ENCODE results near the gene KRT2.

KRT2 gene

DNA sequence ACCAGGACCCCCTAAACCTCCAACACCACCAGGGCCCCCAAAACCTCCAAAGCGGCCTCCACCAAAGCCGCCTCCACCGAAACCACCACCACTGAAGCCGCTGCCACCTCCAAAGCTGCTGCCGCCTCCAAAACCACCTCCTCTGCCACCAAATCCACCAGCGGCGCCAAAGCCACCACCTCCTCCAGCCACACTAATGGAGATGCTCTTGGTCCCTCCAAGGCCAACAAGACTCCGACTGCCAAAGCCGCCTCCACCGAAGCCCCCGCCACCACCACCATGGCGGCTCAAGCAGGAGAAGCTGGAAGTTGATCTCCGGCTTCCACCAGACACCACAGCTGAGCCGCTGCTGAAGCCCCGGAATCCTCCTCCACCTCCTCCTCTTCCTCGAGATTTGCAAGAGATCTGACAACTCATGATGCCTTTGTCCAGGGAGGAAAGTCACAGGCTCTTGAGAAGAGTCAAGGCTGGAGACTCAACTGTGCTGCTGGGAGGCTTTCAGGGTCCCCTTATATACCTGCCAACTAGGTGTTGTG lies at the start of gene KRT2:
Gene KRT2, minus strand, starts transcription at position 486 of the 536 bp plus-strand sequence. Its CDS starts 69 bp downstream, at position 417.
- DNase-seq, result no peak

DNA sequence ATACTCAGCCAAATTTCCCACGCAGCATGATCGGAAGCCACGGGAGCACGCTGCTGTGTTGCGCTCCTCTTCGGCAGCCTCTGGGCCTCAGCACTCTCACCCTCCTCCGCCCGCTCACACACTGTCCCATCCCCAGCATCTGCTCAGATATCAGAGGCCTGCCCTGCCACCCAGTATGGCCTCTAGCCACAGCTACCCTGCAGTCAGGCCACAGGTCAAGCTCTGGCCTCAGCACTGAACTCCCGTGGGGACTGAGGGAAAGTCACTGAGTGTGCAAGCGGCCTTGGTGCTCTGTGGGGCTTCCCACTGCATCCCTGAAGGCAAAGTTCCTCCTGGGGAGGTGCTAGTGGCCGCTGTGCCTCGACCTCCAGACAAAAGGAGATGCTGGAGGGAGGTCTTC lies 49.3 kb upstream of the KRT2 start:
- no peak for DNase-seq

DNA sequence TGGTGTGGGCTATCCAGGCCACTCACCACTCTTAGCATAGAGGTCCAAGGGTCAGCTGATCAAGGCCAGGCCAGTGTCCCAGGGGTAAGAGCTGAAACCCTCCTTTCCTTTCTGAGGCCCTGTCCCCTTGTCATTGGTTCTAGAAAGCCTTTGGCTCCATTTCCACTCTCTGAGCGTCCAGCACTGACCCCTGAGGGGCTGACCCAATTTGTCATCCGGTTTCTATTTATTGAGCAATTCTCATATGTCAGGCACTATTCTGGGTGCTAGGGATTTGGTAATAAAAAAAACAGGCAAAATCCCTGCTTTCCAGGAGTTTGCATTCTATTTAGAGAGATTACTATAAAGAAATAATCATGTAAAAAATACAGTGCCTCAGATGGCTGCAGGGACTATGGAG lies 47.9 kb upstream of the KRT2 start:
- DNase-seq, result no peak

DNA sequence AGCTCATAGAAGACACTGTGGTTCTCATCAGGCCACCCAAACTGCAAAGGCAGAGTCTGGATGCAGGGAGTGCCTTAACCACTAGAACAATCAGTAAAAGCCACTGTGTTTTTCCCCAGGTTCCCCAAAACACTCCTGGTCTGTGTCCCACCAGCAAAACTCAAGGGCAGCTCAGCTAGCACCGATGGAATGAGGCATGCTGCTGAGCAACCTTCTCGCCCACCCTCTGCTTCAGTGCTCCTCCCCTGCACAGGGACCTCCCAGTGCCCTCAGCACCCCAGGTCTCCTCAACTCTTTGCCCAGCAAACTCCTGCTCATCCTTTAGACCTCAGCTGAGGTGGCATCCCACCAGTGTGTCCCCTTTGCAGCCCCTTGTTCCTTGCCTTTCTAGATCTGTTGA lies 47.4 kb upstream of the KRT2 start:
- no peak for DNase-seq

DNA sequence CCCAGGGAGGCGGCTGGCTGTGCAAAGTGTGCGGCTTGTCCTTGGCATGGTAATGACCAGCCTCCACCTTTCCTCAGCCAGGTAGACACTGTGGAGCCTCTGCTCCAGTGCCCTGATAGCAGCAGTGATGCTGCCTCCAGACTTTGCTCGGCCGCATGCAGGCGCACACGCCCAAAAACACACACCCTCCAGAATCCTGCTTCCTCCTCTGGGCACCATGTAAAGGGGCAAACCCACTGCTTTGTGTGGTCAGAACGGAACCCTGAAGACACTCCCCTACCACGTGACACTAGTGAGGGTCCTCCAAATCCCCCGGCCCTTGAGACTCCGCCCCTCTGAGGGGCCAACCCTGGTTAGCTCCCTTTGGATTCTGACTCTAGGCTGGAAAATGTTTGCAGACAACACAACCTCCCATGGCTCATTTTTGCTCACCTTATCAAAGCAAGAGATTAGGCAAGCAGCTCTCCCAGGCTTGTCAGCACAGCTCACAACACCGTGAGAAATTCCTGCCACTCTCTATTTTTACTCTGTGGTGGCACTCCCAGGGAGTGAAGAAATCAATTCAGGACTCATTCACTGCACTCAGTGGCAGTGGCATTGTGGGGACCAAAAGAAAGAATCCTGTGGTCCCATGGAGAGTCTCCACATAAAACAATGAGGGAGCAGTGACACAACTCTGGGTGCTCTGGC lies 46.8 kb upstream of the KRT2 start:
- no peak for DNase-seq

DNA sequence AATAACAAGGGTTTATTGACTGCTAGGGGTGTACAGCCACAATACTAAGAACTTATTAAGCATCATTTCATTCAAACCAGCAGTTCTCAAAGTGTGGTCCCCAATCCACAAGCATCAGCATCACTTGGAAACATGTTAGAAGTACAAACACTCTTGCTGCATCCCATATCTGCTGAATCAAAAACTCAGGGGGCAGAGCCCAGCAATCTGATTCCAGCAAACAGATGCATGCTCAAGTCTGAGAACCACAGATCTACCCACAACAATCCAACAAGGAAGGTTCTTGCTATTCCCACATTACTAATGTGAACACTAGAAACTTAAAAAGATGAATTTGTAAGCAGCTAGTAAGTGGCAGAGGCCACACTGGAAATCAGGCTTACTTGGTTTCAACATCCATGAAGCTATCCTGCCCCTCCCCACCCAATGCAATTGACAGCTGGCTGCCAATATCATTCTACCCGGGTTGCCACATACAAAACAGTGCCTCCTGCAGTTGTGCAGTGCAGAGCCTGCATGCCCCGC lies 45.1 kb upstream of the KRT2 start:
- DNase-seq, result no peak

DNA sequence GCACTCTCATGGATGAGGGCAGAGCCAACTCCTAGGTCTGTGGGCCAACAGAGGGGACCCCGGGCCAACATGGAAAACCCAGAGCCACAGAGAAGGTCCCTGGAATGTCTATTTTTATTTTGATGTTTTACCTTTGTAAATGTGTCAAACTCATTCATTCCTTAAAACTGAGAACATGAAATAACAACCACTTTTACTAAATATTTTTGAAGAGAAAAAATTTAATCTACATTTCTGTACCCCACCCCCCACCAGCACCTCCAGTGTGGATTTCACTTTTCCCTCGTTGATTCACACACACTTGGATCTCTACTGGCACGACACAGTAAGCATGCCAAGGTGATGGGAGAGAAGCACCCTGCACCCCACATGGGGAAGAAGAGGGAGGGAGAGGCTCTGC lies 44.6 kb upstream of the KRT2 start:
- no peak for DNase-seq

DNA sequence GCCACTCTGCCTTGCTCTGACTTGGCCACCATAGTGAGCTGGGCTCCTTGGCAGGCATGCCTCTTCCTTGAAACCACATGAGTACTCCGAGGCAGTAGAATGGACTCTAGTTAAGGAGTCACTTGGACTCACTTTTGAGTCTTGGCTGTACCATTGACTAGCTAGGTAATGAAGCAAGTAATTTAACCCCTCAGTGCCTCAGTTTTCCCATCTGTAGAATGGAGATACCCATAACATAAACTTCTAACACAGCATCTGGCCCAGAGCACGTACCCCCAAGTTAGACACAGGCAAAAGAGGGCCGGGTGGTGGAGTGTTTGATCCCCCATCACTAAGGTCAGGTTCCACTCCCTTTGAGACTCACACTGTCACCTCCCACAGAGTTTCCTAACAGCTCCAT lies 43.0 kb upstream of the KRT2 start:
- no peak for DNase-seq

DNA sequence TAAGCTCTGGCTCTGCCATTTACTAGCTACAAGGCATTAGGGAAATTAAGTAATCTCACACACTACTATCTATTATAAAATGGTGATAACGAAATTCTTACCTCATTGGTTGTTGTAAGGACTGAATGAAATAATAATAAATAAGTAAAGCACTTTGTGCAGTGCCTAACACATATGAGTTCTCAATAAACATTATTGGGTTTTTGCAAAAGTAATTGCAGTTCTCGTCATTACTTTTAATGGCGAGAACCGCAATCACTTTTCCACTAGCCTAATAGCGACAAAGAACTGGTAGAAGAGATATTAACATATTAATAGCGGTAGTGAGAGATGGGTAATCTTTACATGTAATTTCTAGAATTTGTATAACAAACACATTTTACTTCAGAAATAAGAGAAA lies 42.1 kb upstream of the KRT2 start:
- no peak for DNase-seq

DNA sequence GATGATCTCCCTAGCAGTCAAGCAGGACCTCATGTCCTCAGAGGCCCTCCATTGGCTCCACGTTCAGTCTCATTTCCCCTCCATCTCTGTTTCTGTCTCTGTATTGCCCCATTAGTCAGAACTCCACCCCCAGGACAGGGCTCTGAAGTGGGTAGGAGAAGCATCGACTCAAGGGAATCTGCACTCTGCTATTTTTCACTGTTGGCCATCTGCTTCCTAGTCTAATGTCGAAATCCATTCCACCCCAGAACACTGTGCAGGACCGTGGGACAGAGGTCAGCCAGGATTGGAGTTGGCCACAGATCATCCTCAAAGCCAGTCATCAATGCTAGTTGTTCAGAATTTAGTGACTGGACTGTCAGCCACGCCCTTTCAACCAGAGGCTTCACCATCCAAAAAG lies 41.2 kb upstream of the KRT2 start:
- no peak for DNase-seq

DNA sequence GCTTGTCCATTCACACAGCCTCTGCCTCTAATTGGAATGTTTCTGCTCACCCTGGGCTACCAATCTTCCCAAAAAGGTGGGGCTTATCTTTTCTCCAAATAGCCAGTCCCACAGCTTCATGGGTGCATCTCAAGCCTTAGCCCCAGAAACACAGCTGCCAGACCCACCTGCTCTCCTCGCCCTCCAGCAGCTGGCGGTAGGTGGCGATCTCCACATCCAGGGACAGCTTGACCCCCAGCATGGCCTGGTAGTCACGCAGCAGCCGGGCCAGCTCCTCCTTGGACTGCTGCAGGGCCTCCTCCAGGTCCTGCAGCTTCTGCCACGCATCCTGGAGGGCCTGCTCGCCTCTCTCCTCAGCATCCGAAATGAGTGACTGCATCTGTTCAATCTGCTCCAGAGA lies 40.2 kb upstream of the KRT2 start:
- no peak for DNase-seq

DNA sequence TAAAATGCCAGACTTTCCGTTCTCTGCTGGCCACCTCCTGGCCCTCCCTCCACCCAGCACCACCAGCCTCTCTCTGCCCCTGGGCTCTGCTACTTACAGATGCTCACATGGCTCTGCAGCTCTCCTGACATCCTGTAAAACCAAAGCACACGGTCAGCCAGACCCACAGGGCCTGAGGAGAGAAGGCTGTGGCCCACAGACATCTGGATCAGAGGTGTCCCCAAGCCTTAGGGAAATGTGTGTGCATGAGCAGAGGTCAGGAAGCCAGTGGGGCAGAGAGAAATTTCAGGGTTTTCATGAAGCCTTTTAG lies 39.8 kb upstream of the KRT2 start:
- DNase-seq, result no peak

DNA sequence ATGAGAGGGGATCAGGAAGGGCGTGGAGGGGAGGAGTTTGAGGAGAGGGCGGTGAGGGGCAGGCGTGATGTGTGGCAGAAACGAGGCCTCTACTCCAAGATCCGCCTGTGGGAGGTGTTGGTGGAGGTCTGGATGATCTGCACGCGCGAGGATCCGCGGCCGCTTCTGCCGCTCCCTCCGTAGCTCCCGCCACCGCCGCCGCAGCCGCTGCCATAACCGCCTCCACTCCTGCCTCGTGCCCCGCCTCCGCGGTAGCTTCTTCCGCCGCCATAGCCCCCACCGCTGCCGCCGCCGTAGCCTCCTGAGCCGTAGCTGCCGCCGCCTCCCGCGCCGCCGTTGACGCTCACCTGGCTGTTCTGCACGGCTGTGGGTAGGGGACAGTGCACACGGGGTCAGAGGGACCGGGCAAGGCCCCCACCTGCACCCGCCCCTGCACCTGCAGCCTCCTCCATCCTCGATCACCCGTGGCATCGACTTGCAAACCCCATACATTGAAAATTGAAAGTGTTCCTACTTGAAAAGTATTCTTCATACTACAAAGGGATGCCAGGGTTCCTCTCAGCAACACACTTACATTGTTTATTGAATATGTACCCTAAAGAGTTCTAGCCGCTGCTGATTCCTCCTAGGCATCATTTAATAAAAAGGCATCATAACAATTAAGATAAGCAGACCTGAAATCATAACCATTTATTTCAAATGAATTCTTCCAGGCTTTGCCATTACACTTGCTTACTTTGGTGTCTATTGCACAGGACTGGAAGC lies 39.2 kb upstream of the KRT2 start:
- DNase-seq, result no peak

DNA sequence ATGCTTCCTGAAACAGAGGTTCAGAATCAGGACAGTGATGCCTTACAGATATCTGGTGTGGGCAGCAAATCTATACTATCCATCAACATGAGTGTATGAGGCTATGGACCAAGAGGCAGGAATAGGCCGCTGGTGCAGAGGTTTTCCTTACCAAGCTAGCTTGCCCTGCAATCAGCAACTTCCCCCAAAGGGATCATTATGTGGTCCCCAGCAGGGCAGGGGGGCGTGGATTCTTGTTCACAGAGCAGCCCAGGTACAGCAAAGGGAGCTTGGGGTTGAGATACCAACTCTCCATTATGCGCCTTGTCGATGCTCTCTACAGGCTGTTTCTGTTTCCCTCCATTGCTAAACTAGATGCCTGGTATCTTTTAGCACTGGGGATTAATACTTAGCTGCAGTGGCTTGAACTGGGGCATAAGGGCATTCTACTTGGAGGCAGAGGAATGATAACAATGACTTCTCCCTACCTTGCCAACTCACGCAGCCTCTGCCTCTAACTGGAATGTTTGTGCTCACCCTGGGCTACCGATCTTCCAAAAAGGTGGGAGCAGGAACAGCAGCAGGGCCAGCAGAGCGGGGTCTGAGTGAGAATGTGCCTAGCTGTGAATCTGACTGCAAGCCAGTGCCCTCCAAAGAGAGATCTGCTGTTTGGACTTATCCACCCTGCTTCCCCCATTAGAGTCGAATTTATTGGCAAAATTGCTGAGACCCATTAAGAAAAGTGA lies 38.5 kb upstream of the KRT2 start:
- DNase-seq, result no peak

DNA sequence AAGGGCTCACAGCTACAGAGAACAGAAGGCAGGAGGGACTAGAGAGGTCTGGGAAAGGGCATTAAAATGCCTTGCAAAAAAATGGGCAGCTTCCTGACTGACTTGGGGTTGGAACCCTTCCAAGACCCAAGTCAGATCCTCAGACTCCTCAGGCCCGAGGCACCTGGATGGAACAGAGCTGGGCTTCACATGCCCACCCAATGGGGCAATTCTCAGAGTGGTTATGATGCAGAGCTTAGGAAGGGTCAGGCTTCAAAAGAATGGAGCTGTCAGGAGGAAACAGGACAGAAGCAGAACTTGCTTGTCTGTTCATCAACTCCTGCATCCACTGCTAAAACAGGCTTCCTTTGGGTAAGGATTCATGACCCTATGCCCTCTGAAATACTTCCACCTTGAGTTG lies 37.9 kb upstream of the KRT2 start:
- DNase-seq, result no peak

DNA sequence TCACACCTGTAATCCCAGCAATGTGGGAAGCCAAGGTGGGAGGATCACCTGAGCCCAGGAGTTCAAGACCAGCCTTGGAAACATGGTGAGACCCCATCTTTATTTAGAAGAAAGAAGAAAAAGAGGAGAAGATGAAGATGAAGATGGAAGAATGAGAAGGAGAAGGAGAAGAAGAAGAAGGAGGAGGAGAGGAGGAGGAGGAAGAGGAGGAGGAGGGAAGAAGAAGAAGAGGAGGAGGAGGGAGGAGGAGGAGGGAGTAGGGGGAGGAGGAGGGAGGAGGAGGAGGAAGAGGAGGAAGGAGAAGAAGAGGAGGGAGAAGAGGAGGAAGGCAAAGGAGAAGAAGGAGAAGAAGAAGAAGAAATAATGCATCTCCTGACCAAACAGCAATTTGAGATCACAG lies 37.2 kb upstream of the KRT2 start:
- DNase-seq, result no peak

DNA sequence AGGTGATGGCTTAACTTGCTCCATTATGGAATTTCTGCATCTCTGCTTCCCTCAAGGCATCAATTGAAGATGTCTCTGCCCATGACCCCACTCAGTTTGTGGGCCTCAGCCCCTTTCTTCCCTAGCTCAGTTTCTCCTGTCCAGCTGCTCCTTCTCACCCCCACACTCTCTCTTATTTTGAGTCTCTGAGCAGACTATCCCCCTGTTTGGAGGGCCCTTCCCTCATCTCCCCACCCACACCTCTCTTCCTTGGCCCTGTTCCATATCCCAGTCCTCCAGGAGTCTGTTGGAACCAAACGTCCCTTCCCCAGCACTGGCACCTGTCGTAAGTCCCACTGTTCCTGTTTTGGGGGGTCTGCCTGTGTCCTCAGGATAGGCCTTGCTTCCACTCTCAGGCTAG lies 36.5 kb upstream of the KRT2 start:
- DNase-seq, result no peak

DNA sequence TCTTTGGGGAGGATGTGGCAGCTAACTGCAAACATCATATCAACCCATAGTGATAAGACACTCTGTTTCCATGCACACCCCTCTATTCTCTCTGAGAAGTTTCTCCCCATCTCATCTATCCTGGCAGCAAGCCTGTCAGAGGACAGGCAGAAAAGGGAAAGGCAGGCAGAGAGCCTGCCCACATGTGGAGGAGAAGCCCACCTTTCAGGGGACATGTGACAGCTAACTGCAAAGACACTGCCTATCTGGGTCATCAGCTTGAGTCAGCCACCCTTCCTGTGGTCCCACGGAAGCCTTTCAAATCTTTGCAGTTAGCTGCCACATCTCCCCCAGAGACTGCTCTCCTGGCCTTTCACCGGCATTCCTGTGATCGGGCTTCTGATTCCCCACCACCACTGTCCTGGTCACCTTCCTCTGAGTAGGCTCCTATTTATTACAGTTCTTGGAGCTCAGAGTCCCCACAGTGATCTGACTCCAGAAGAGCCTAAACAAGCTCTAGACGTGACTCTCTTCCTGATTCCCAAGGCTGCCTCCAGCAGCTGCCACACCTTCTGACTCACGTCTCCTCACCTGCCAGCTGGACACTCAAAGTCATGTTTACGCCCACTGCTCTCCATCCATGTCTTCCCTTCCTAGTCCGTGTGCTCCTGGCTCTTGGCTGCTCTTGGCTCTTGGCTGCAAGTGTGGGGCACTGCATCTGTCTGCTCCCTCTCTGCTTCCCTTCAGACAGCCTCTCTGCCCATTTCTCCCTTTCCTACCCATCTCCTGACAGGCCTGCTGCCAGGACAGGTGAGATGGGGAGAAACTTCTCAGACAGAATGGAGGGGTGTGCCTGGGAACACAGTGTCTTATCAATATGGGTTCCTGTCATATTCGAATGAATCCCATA lies 35.7 kb upstream of the KRT2 start:
- DNase-seq, result no peak

DNA sequence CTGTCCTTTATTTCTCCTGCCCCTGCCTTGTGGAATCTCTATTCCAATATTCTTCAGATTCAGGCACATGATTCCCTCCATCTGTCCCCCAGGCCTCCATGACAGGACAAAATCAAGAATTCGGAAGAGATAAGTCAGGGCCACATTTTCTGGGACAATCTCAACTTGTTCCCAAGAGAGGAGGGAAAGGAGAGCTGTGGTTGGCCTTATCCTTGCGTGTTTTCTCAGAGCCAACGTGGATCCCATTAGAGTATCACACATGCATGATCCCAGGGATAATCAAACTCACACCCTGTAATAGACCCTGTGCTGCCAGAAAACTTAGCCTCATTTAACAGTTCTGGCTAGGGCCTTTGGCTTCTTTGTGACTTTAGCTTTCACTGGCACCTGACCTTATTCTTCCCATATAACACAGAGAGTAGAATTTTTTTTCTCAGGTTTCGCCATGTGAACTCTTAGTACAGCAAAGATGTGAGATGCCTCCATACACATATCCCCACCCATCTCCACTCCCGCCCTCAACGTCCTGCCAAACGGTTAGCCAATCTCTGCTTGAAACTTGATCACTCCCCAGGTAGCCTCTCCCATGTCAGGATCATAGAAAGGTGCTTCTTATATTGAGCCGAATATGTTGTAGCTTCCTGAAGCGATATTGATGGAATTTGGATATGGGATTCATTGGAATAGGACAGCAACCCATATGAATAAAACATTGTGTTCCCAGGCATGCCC lies 34.9 kb upstream of the KRT2 start:
- DNase-seq, result no peak

DNA sequence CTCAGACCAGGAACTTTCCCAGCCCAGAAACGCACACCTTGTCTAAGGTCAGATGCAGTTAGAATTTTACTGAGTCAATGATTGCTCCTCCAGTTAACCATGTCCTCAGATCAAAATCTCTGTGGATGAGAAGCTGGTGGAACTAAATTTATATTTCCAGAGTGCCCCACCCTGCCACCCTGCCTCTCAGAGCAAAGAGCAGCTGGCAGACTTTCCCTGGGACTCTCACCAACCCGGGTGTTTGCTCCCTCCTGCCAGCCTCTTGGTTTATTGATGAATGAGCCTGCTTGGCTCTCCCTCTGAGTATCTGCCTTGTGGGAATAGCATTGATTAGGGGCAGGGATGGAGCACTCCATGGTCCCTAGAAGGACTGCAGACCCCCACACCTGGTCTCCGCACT lies 34.1 kb upstream of the KRT2 start:
- no peak for DNase-seq

DNA sequence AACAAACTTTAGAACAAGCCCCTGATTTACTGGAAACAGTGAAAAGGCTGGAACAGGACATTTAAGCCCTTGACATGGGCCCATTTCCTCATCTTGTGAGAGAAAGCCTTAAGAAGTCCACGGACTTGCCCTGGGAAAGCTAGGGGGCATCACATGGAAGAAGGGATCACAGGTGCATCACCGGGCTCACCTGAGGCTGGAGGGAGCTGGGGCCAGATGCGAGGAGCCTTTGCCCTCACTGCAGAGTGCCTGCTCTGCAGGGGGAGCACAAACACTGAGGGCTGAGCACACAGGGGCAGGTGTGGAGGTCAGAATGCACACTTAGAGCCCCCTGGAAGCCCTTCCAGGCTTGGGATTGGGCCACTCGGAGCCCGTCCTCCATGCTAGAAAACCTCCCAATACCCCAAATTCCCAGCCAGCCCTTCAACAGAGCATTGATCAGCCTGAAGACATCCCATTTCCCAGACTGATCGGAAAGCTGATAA lies 33.4 kb upstream of the KRT2 start:
- no peak for DNase-seq

DNA sequence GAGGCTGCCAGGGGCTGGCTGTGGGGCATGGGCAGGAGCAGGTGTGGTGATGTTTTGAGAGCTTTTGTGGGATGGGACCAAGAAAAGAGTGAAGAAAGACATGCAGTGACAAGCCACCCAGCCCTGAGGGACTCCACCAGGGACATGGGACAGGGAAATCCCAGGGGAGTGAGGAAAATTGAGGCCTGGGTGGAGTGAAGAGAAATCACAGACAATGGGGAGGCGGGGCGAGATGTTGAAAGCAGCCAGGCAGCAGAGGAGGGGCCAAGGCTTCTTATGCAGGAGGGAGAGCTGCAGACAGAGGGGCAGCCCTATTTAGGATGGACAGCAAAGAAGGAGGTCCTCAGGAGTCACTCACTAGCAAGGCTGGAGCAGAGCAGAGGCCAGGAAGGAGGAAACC lies 32.4 kb upstream of the KRT2 start:
- no peak for DNase-seq

Data from SIG-M5 (cell line).